Fibroblast of lung (primary cell): ENCODE data around the gene STK16. TPM values are rescaled to one million over a fixed set of nuclear protein-coding genes. Genes with fewer than 3 reads are reported as not detected.

Experiments used
- DNase-seq, 2 donors: peaks; one replicate each; pipeline versions ENCODE4 v3.0.0 to v3.0.0-alpha.2; 2010; ENCODE audit warnings: low read depth in 2 of 2
- H2AFZ ChIP-seq: 2 replicates; pipeline ENCODE4 v1.5.1; 2012; ENCODE audit warnings: low read length, control low read depth, inconsistent platforms
- H3K27ac ChIP-seq: 2 replicates; pipeline ENCODE4 v1.5.1; 2011; ENCODE audit warnings: low read length, control low read depth; ENCODE audit not compliant: insufficient read depth
- H3K27me3 ChIP-seq: 2 replicates; pipeline ENCODE4 v1.5.1; 2011; ENCODE audit warnings: mild to moderate bottlenecking, low read length; ENCODE audit not compliant: control insufficient read depth, insufficient read depth
- H3K36me3 ChIP-seq: 2 replicates; pipeline ENCODE4 v1.5.1; 2011; ENCODE audit warnings: low read length; ENCODE audit not compliant: control insufficient read depth, insufficient read depth
- H3K4me1 ChIP-seq: 2 replicates; pipeline ENCODE4 v1.5.1; 2011; ENCODE audit warnings: low read length; ENCODE audit not compliant: control insufficient read depth, insufficient read depth; ENCODE audit errors: extremely low read depth
- H3K4me2 ChIP-seq: 2 replicates; pipeline ENCODE4 v1.5.1; 2011; ENCODE audit warnings: low read length, control low read depth; ENCODE audit not compliant: insufficient read depth; ENCODE audit errors: extremely low read depth
- H3K4me3 ChIP-seq, 4 experiments: fragments of 200-600 bp in 1 of 4; sonication (generic) in 1 of 4; replicated peaks in 1 of 4; 2 replicates each; pipeline ENCODE4 v1.5.1; 2011 to 2016; ENCODE audit warnings: low read length in 4 of 4, low read depth in 3 of 4, mild to moderate bottlenecking in 3 of 4, control low read depth in 2 of 4, inconsistent platforms in 1 of 4, mixed read lengths in 1 of 4; ENCODE audit not compliant: insufficient read depth in 1 of 4; ENCODE audit errors: control extremely low read depth in 1 of 4
- H3K79me2 ChIP-seq: 2 replicates; pipeline ENCODE4 v1.5.1; 2012; ENCODE audit warnings: mild to moderate bottlenecking, low read length, inconsistent platforms; ENCODE audit not compliant: control insufficient read depth, insufficient read depth
- H3K9ac ChIP-seq: 2 replicates; pipeline ENCODE4 v1.5.1; 2011; ENCODE audit warnings: mild to moderate bottlenecking, low read length, control low read depth; ENCODE audit not compliant: insufficient read depth
- H3K9me3 ChIP-seq: 2 replicates; pipeline ENCODE4 v1.5.1; 2012; ENCODE audit warnings: low read depth, low read length; ENCODE audit not compliant: control insufficient read depth, insufficient read depth
- H4K20me1 ChIP-seq: 2 replicates; pipeline ENCODE4 v1.5.1; 2011; ENCODE audit warnings: low read length; ENCODE audit not compliant: control insufficient read depth, insufficient read depth; ENCODE audit errors: extremely low read depth
- CTCF ChIP-seq, 2 donors: IDR thresholded peaks in 1 of 2; conservative IDR thresholded peaks in 1 of 2; 1 replicate in 1 of 2; 2 replicates in 1 of 2; pipeline ENCODE4 v1.5.1; 2011 to 2012; ENCODE audit warnings: low read length in 2 of 2, control low read depth in 1 of 2, inconsistent platforms in 1 of 2, low read depth in 1 of 2, mild to moderate bottlenecking in 1 of 2
- EZH2 ChIP-seq: IDR thresholded peaks from 2 replicates; pipeline ENCODE4 v1.5.1; 2012; ENCODE audit warnings: low read length, control low read depth, mild to moderate bottlenecking; ENCODE audit errors: missing control alignments
- polyA plus RNA-seq, 2 donors: library from polyadenylated mRNA; depleted of rRNA in 1 of 2; stranded (reverse) in 1 of 2; unstranded in 1 of 2; fragments of >200 nt; gene quantifications; 2 replicates each; pipeline ENCODE4 v1.2.1, GENCODE V29; 2011 to 2012; ENCODE audit warnings: missing spikeins in 1 of 2
- total RNA-seq: library from RNA; depleted of rRNA; stranded (reverse); fragments of >200 nt; gene quantifications from 2 replicates; pipeline ENCODE4 v1.2.1, GENCODE V29; 2014

STK16 gene
- total and polyA plus RNA-seq, 2 donors (not counting 1 experiment from before 2014, with no cell fraction given): 30.7 to 35.7 TPM

- H4K20me1 ChIP-seq: no peaks in the 10 kb centered on the region
- H3K36me3 ChIP-seq: peaks cover 33% of the 10 kb centered on the region
- TF ChIP-seq CTCF (conservative IDR thresholded peaks at IDR 0.05 in 1 of 2, IDR thresholded peaks at IDR 0.05 in 1 of 2; ENCODE audit: low read depth in 1 of 2, low read length in 2 of 2) (no peak), EZH2 (no peak)
- no peak overlapping the region for H2AFZ ChIP-seq
- no peaks in the 10 kb centered on the region for H3K9me3 ChIP-seq
- no peaks in the 10 kb centered on the region for H3K27me3 ChIP-seq
- peaks cover 16% of the 10 kb centered on the region for H3K4me1 ChIP-seq
- no peak overlapping the region for H3K27ac ChIP-seq
- peaks cover 2% of the 10 kb centered on the region for H3K79me2 ChIP-seq
- H3K9ac ChIP-seq: no peak overlapping the region
- no peak overlapping the region for H3K4me3 ChIP-seq
- no peak for DNase-seq
- no peak overlapping the region for H3K4me2 ChIP-seq
These were observed 34.9 kb upstream of the STK16 start for GRCh38 chr2:219210196-219210885.

GRCh38 chr2:219210886-219211362, 34.4 kb upstream of the STK16 start:
- peaks cover 33% of the 10 kb centered on the region for H3K36me3 ChIP-seq
- H2AFZ ChIP-seq: no peak overlapping the region
- no peak for DNase-seq
- H3K27me3 ChIP-seq: no peaks in the 10 kb centered on the region
- no peaks in the 10 kb centered on the region for H4K20me1 ChIP-seq
- H3K9ac ChIP-seq: no peak overlapping the region
- no peak for TF ChIP-seq CTCF (conservative IDR thresholded peaks at IDR 0.05 in 1 of 2, IDR thresholded peaks at IDR 0.05 in 1 of 2; ENCODE audit: low read depth in 1 of 2, low read length in 2 of 2)
- no peak for TF ChIP-seq EZH2
- H3K4me1 ChIP-seq: peaks cover 16% of the 10 kb centered on the region
- H3K4me3 ChIP-seq: no peak overlapping the region
- no peak overlapping the region for H3K27ac ChIP-seq
- H3K79me2 ChIP-seq: peaks cover 2% of the 10 kb centered on the region
- H3K9me3 ChIP-seq: no peaks in the 10 kb centered on the region
- H3K4me2 ChIP-seq: no peak overlapping the region

- Histone ChIP-seq H3K27ac (no peak overlapping the region), H3K79me2 (no peaks in the 10 kb centered on the region), H4K20me1 (no peaks in the 10 kb centered on the region), H3K9ac (no peak overlapping the region), H3K36me3 (peaks cover 34% of the 10 kb centered on the region), H3K9me3 (no peaks in the 10 kb centered on the region), H2AFZ (no peak overlapping the region), H3K4me3 (no peak overlapping the region), H3K27me3 (no peaks in the 10 kb centered on the region), H3K4me1 (peaks cover 12% of the 10 kb centered on the region), H3K4me2 (no peak overlapping the region)
- TF ChIP-seq EZH2 (no peak), CTCF (conservative IDR thresholded peaks at IDR 0.05 in 1 of 2, IDR thresholded peaks at IDR 0.05 in 1 of 2; ENCODE audit: low read depth in 1 of 2, low read length in 2 of 2) (no peak)
- no peak for DNase-seq
These were observed 32.3 kb upstream of the STK16 start for GRCh38 chr2:219213026-219213415.
